Sigmoid colon (tissue), 7 donors: ENCODE results near the gene TSPAN14. TPM values are rescaled to one million over a fixed set of nuclear protein-coding genes. Genes with fewer than 3 reads are reported as not detected.
A peak's percentile ranks its signal among the peaks of the same experiment; 100 is the strongest.

Source experiments
- DNase-seq: peaks from one replicate; pipeline ENCODE4 v3.0.0-alpha.2; 2019
- H3K27ac ChIP-seq, 4 donors: fragments of 200-600 bp; sonication (generic); one replicate each; pipeline ENCODE4 v1.5.1; 2016 to 2019; ENCODE audit warnings: mild to moderate bottlenecking in 1 of 4
- H3K27me3 ChIP-seq, 3 donors: fragments of 200-600 bp; sonication (generic); one replicate each; pipeline ENCODE4 v1.5.1; 2019; ENCODE audit warnings: mild to moderate bottlenecking in 1 of 3
- H3K36me3 ChIP-seq, 4 donors: fragments of 200-600 bp; sonication (generic); one replicate each; pipeline ENCODE4 v1.5.1; 2016 to 2019
- H3K4me1 ChIP-seq, 4 donors: fragments of 200-600 bp; sonication (generic); one replicate each; pipeline ENCODE4 v1.5.1; 2017 to 2019
- H3K4me3 ChIP-seq, 4 donors: fragments of 200-600 bp; sonication (generic); one replicate each; pipeline ENCODE4 v1.5.1; 2017 to 2019; ENCODE audit warnings: mild to moderate bottlenecking in 2 of 4, moderate library complexity in 1 of 4
- H3K9me3 ChIP-seq, 4 donors: fragments of 200-600 bp in 3 of 4; sonication (generic) in 3 of 4; one replicate each; pipeline versions ENCODE4 v1.5.1 to v1.6.1; 2013 to 2019
- EP300 ChIP-seq, 4 donors: sonication (generic); formaldehyde crosslinking; IDR thresholded peaks; one replicate each; pipeline ENCODE4 v1.6.1; 2017; ENCODE audit warnings: antibody characterized with exemption in 4 of 4
- POLR2A ChIP-seq, 2 donors: fragments of 450-650 bp; IDR thresholded peaks; one replicate each; pipeline ENCODE4 v1.6.1; 2016; ENCODE audit warnings: antibody characterized with exemption in 2 of 2, mild to moderate bottlenecking in 2 of 2, moderate library complexity in 2 of 2
- POLR2AphosphoS5 ChIP-seq, 4 donors: sonication (generic); formaldehyde crosslinking; IDR thresholded peaks; one replicate each; pipeline ENCODE4 v1.6.1; 2017; ENCODE audit warnings: antibody characterized with exemption in 4 of 4
- WGBS, 2 donors: extraction: QIAGEN DNeasy Blood & Tissue Kit; methylation state at CpG; one replicate each; pipeline ENCODE4 v1.1.7; 2013; 5-methylcytosine and 5-hydroxymethylcytosine counted together
- intact Hi-C: fragments of 100-400 bp; cut with DNase I; formaldehyde crosslinking; loops from one replicate; pipeline ENCODE4 v1.15.1; 2023
- polyA plus RNA-seq, 3 donors: library from polyadenylated mRNA; stranded (reverse); fragments of 200-250 nt; gene quantifications; one replicate each; pipeline ENCODE4 v1.2.3, GENCODE V29; 2013
- total RNA-seq, 4 donors: library from RNA; depleted of rRNA; stranded (reverse); fragments of >200 nt; gene quantifications; one replicate each; pipeline ENCODE4 v1.1.0, GENCODE V29; 2016
- TF ChIP-seq, protein P1 (sequence below), 4 experiments: fragments of 450-650 bp in 3 of 4; fragments of 200-600 bp in 1 of 4; IDR thresholded peaks; one replicate each; pipeline ENCODE4 v1.5.1; 2016 to 2019; ENCODE audit warnings: antibody characterized with exemption in 4 of 4, mild to moderate bottlenecking in 3 of 4, moderate library complexity in 2 of 4
- donor health status: healthy with polysubstance abuse.
- donor health status: Bipolar disorder and iron deficiency.
- donor health status: healthy.

The TSPAN14 gene
- total and polyA plus RNA-seq, 7 donors = 12.0 to 67.3 (median 23.5) TPM

DNA sequence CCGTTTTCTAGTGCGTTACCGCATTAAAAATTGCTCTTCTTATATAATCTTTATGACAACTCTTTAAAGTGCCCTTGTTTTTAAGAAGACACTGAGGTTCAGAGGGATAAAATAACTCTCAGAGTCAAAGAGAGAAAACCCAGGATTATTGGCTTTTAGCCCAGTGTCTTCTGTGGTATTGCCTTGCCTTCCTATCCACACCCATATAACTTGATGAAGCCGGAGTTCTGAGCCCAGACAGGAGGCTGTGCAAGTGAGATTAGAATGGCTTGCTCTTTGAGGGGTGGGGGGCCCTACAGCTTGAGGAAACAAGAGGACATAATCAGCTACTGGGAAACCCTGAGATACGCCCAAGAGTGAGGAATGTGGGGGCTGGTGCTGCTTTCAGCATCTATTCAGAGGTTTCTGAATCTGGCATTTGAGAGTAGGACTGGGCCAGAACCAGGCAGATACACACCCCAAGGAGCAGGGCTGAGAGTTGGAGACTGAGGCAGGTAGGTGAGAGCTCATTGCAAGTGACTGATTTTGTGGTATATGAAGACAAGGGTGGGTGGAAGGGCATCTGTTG is 43.4 kb upstream of the TSPAN14 start:
- peak overlapping the region in 1 of 4 donors; percentile 15 for H3K4me3 ChIP-seq
- peak overlapping the region in 3 of 4 donors; percentile 86 to 87 (median 86) for H3K27ac ChIP-seq
- intact Hi-C loops = loop anchor here (5.0 kb wide), 1 partner anchor 42 kb away; the partner anchor contains the start of gene TSPAN14
- H3K4me1 ChIP-seq = peaks cover 0 to 75% (median 72%) of the 10 kb centered on the region in 4 donors
- H3K9me3 ChIP-seq = no peaks in the 10 kb centered on the region
- DNase-seq = no peak
- H3K36me3 ChIP-seq = no peaks in the 10 kb centered on the region
- 25 to 69% methylated on average over 5 of the region's 5 CpGs for WGBS, 2 donors
- H3K27me3 ChIP-seq = no peaks in the 10 kb centered on the region
- TF ChIP-seq EP300 (IDR thresholded peaks at IDR 0.05) (no peak), POLR2AphosphoS5 (IDR thresholded peaks at IDR 0.05) (no peak), POLR2A (IDR thresholded peaks at IDR 0.05) (no peak)
- TF ChIP-seq, protein P1, sequence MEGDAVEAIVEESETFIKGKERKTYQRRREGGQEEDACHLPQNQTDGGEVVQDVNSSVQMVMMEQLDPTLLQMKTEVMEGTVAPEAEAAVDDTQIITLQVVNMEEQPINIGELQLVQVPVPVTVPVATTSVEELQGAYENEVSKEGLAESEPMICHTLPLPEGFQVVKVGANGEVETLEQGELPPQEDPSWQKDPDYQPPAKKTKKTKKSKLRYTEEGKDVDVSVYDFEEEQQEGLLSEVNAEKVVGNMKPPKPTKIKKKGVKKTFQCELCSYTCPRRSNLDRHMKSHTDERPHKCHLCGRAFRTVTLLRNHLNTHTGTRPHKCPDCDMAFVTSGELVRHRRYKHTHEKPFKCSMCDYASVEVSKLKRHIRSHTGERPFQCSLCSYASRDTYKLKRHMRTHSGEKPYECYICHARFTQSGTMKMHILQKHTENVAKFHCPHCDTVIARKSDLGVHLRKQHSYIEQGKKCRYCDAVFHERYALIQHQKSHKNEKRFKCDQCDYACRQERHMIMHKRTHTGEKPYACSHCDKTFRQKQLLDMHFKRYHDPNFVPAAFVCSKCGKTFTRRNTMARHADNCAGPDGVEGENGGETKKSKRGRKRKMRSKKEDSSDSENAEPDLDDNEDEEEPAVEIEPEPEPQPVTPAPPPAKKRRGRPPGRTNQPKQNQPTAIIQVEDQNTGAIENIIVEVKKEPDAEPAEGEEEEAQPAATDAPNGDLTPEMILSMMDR (IDR thresholded peaks at IDR 0.05) = no peak

DNA sequence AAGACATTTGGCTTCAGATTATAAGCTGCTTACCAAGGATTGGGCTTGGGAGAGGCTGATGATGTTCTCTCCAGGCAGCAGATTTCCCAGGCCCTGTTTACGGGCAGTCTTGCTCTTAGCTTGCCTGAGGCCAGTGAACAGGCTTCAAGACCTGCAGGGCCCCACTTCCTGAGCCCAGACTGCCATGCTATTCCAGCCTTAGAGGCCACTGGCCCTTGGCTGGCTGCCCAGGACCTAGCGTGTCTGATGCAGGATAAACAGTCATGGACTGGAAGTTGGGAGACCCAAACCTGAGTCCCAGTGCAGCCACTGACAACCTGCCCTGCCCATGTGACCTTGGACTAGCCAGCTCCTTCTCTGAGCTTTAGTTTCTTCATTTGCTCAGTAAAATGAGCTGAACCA is 42.8 kb upstream of the TSPAN14 start:
- intact Hi-C loops = loop anchor here (5.0 kb wide), 1 partner anchor 41 kb away; the partner anchor contains the start of gene TSPAN14
- Histone ChIP-seq H3K27ac (peak overlapping the region in 3 of 4 donors; percentile 86 to 87 (median 86)), H3K27me3 (no peaks in the 10 kb centered on the region), H3K36me3 (no peaks in the 10 kb centered on the region), H3K4me3 (no peak overlapping the region), H3K9me3 (no peaks in the 10 kb centered on the region), H3K4me1 (peaks cover 0 to 82% (median 78%) of the 10 kb centered on the region in 4 donors)
- TF ChIP-seq POLR2A (IDR thresholded peaks at IDR 0.05) (no peak), EP300 (IDR thresholded peaks at IDR 0.05) (no peak), POLR2AphosphoS5 (IDR thresholded peaks at IDR 0.05) (no peak)
- TF ChIP-seq, protein P1 (IDR thresholded peaks at IDR 0.05) = no peak
- DNase-seq = no peak
- 49 to 75% methylated on average over 2 of the region's 2 CpGs for WGBS, 2 donors

DNA sequence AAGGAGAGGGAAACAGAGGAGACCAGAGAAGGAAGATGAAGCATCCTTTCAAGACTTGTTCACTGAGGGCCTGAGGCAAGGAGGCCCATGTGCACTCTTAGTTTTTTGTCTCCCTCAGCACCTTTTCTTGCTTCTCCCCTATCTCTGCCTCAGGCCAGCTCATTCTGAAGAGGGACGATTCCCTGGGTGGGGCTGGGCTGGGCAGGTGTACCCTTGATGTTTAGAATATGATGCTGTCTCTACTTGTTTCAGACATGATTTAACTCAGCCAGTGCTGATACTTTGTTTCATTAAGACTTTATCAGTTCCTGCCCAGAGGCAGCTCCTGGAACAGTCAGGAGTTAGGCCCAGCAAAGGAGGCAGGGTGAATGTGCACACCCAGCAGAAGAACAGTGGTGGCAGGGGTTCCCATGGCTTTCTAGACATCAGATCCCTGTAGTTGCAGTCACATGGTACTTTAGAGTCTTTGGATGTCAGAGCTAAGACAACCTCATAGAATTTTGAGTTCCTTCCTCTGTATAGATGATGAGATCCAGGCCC is 42.4 kb upstream of the TSPAN14 start:
- no peak for TF ChIP-seq POLR2A (IDR thresholded peaks at IDR 0.05)
- H3K4me1 ChIP-seq = peaks cover 0 to 86% (median 83%) of the 10 kb centered on the region in 4 donors
- H3K36me3 ChIP-seq = no peaks in the 10 kb centered on the region
- no peaks in the 10 kb centered on the region for H3K27me3 ChIP-seq
- WGBS, 2 donors = 31 to 86% methylated on average over 1 of the region's 1 CpG
- H3K9me3 ChIP-seq = no peaks in the 10 kb centered on the region
- intact Hi-C loops = loop anchor here (5.0 kb wide), 1 partner anchor 41 kb away; the partner anchor contains the start of gene TSPAN14
- H3K27ac ChIP-seq = peak overlapping the region in 3 of 4 donors; percentile 7 to 87 (median 86)
- no peak for DNase-seq
- no peak overlapping the region for H3K4me3 ChIP-seq

DNA sequence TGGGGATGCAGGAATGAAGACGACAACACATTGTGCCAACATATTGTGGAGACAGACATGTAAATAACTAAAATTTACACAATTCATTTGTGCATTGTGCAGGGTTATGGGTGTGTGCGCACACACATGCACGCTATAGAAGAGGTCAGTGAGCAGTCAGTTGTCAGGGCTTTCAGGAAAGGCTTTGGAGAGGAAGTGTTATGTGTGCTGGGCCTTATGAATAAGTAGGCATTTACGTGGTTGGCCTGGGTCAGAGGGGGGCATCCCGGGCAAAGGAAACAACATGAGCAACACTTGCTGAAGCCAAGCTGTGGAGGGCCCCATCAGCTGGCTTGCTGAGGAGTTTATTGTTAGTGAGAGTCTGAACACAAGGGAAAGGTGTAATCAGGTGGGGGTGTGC is 41.6 kb upstream of the TSPAN14 start:
- Histone ChIP-seq H3K36me3 (no peaks in the 10 kb centered on the region), H3K4me3 (no peak overlapping the region), H3K4me1 (peaks cover 0 to 90% (median 85%) of the 10 kb centered on the region in 4 donors), H3K9me3 (no peaks in the 10 kb centered on the region), H3K27me3 (no peaks in the 10 kb centered on the region), H3K27ac (peak overlapping the region in 2 of 4 donors; percentile 86 to 87)
- WGBS, 2 donors = 84 to 91% methylated on average over 5 of the region's 5 CpGs
- TF ChIP-seq, protein P1 (IDR thresholded peaks at IDR 0.05) = no peak
- TF ChIP-seq POLR2AphosphoS5 (IDR thresholded peaks at IDR 0.05) = peak in 2 of 4 donors; percentile 9 to 10
- intact Hi-C loops = loop anchor here (5.0 kb wide), 1 partner anchor 40 kb away; the partner anchor contains the start of gene TSPAN14
- no peak for DNase-seq

DNA sequence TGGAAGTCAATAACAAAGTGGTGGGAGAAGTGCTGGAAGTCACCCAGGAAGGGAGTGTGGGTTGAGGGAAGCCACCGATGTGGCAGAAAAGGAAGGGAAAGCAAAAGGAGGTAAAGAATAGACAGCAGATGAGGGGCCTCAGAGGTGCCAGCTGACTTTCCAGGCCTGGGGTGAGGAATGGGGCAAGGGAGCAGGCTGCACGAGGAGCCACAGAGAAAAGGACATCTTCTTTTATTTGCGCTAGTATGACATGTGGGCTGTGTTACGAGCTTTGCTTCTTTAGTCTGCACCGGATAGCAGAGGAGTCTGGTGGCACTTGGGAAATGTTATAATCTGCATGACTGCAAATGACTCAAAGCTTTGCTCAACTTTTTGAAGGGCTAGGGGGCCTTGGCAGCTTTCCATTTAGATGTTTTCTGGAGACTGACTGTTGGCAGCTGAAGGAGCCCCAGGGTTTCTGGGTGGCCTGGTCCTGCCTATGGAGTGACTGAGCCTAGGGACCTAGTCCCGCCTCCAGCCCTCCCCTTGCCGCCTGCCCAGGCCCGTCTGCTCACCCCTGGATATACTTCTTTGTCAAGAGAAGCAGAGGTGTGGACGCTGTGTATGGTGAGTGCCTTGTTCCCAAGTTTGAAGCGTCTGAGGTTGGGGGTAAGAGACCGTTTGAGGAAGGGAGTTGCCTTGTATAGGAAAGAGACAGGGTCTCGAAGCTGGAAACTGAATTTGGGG is 40.7 kb upstream of the TSPAN14 start:
- H3K4me1 ChIP-seq = peaks cover 0 to 86% (median 80%) of the 10 kb centered on the region in 4 donors
- H3K36me3 ChIP-seq = no peaks in the 10 kb centered on the region
- TF ChIP-seq POLR2AphosphoS5 (IDR thresholded peaks at IDR 0.05) (peak in 1 of 4 donors; percentile 16), EP300 (IDR thresholded peaks at IDR 0.05) (no peak), POLR2A (IDR thresholded peaks at IDR 0.05) (no peak)
- peak overlapping the region; percentile 0 to 87 (median 64) for H3K27ac ChIP-seq
- DNase-seq = no peak
- H3K4me3 ChIP-seq = no peak overlapping the region
- H3K9me3 ChIP-seq = no peaks in the 10 kb centered on the region
- intact Hi-C loops = loop anchor here (5.0 kb wide), 1 partner anchor 39 kb away; the partner anchor contains the start of gene TSPAN14
- WGBS, 2 donors = 75 to 77% methylated on average over 12 of the region's 12 CpGs
- H3K27me3 ChIP-seq = no peaks in the 10 kb centered on the region
